Right atrium auricular region (tissue), 2 donors: Measurements from ENCODE around the gene CSF3. TPM values are rescaled to one million over a fixed set of nuclear protein-coding genes. Genes with fewer than 3 reads are reported as not detected.

ENCODE experiments used
- DNase-seq: peaks from one replicate; pipeline ENCODE4 v3.0.0-alpha.2; 2019; ENCODE audit warnings: low spot score
- H3K27ac ChIP-seq, 2 donors: fragments of 200-600 bp; sonication (generic); 1 replicate in 1 of 2; 2 replicates in 1 of 2; pipeline ENCODE4 v1.5.1; 2016 to 2019
- H3K27me3 ChIP-seq, 2 donors: fragments of 200-600 bp; sonication (generic); one replicate each; pipeline versions ENCODE4 v1.5.1 to v1.6.0; 2017 to 2019
- H3K36me3 ChIP-seq: fragments of 200-600 bp; sonication (generic); one replicate; pipeline ENCODE4 v1.5.1; 2016
- H3K4me1 ChIP-seq, 2 donors: fragments of 200-600 bp; sonication (generic); one replicate each; pipeline versions ENCODE4 v1.5.1 to v1.6.0; 2017 to 2019
- H3K4me3 ChIP-seq, 2 donors: fragments of 200-600 bp; sonication (generic); 1 replicate in 1 of 2; 2 replicates in 1 of 2; pipeline ENCODE4 v1.5.1; 2017 to 2019; ENCODE audit warnings: mild to moderate bottlenecking in 1 of 2, moderate library complexity in 1 of 2
- H3K9me3 ChIP-seq, 2 donors: fragments of 200-600 bp; sonication (generic); one replicate each; pipeline ENCODE4 v1.5.1; 2019
- total RNA-seq, 2 donors: library from RNA; depleted of rRNA; stranded (reverse); fragments of >200 nt; gene quantifications; one replicate each; pipeline ENCODE4 v1.1.0, GENCODE V29; 2016
- TF ChIP-seq, protein P1 (sequence below), 2 donors: fragments of 200-600 bp; sonication (generic); IDR thresholded peaks; one replicate each; pipeline ENCODE4 v1.5.1; 2019; ENCODE audit warnings: antibody characterized with exemption in 2 of 2

The CSF3 gene
- total RNA-seq, 2 donors from 2014 or later, result 1.3 TPM; not detected in 1

- H3K27me3 ChIP-seq, result no peaks in the 10 kb centered on the region
- H3K4me3 ChIP-seq, result no peak overlapping the region
- peaks cover 0 to 23% of the 10 kb centered on the region in 2 donors for H3K4me1 ChIP-seq
- no peak for DNase-seq
- H3K27ac ChIP-seq, result no peak overlapping the region
- TF ChIP-seq, protein P1, sequence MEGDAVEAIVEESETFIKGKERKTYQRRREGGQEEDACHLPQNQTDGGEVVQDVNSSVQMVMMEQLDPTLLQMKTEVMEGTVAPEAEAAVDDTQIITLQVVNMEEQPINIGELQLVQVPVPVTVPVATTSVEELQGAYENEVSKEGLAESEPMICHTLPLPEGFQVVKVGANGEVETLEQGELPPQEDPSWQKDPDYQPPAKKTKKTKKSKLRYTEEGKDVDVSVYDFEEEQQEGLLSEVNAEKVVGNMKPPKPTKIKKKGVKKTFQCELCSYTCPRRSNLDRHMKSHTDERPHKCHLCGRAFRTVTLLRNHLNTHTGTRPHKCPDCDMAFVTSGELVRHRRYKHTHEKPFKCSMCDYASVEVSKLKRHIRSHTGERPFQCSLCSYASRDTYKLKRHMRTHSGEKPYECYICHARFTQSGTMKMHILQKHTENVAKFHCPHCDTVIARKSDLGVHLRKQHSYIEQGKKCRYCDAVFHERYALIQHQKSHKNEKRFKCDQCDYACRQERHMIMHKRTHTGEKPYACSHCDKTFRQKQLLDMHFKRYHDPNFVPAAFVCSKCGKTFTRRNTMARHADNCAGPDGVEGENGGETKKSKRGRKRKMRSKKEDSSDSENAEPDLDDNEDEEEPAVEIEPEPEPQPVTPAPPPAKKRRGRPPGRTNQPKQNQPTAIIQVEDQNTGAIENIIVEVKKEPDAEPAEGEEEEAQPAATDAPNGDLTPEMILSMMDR (IDR thresholded peaks at IDR 0.05), result no peak
- peaks cover 83% of the 10 kb centered on the region for H3K36me3 ChIP-seq
- H3K9me3 ChIP-seq, result no peaks in the 10 kb centered on the region
Observed at GRCh38 chr17:40025991-40026815, 11.0 kb downstream of the CSF3 start.

DNA sequence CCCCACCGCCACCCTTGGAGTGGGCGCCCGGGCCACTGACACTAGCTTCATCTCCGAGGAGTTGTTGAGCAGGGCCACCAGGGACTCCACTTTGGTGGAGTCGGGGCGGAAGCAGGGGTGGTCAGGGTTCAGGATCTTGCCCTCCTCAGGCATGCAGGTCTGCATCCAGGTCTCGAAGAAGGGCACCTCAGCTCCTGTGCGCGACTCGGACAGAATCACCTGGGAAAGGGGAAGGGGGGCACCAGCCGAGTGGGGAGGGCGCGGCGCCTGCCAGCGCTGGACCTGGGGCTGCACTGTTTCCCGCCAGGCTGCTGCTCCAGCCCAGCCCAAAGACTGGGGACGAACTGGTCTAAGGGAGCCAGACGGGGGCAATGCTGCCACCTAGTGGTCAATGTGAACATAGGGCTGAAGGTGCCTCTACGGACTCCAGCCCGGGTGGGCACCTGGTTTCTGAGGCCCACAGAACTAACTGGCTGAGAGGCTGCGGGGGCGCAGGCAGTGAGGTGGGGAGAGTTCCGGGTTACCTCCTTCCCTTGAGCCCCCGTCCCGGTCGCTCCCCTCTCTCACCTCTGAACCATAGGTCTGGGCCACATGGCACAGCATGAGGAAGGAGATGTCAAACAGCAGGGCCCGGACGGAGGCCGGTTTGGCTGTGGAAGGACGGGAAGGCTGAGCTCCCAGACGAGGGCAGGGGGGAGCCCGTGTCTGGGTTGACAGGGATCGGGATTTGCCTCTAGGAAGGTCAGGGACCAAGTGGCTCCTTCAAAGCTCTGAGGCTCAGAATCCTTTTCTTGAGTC, 11.8 kb downstream of the CSF3 start:
- no peak overlapping the region for H3K27ac ChIP-seq
- H3K27me3 ChIP-seq, result no peaks in the 10 kb centered on the region
- TF ChIP-seq, protein P1 (IDR thresholded peaks at IDR 0.05), result peak; percentile 82 to 96
- H3K9me3 ChIP-seq, result no peaks in the 10 kb centered on the region
- H3K36me3 ChIP-seq, result peaks cover 83% of the 10 kb centered on the region
- peaks cover 0 to 17% of the 10 kb centered on the region in 2 donors for H3K4me1 ChIP-seq
- no peak overlapping the region for H3K4me3 ChIP-seq
- peak; percentile 82 for DNase-seq

DNA sequence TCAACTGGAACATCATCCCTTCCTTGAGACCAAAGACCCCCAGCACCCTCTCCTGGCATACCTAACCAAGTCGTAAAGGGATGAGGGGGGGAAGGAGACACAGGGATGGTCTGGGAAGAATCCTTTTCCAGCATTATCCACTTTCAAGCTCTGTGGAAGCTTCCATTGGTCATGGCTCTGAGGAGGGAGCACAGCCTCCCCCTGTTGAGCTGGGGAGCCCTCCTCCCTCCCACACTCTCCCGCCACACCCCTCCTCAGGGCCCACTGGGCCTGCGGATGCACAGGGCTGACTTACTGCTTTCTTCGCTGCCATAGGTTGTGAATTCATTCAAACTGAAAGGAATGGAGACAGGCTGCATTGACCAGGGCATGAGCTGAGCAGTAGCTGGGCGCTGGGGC, 12.4 kb downstream of the CSF3 start:
- H3K4me3 ChIP-seq, result no peak overlapping the region
- no peaks in the 10 kb centered on the region for H3K27me3 ChIP-seq
- no peaks in the 10 kb centered on the region for H3K9me3 ChIP-seq
- H3K36me3 ChIP-seq, result peaks cover 80% of the 10 kb centered on the region
- no peak for DNase-seq
- no peak overlapping the region for H3K27ac ChIP-seq
- peaks cover 0 to 23% of the 10 kb centered on the region in 2 donors for H3K4me1 ChIP-seq
- TF ChIP-seq, protein P1 (IDR thresholded peaks at IDR 0.05), result no peak

DNA sequence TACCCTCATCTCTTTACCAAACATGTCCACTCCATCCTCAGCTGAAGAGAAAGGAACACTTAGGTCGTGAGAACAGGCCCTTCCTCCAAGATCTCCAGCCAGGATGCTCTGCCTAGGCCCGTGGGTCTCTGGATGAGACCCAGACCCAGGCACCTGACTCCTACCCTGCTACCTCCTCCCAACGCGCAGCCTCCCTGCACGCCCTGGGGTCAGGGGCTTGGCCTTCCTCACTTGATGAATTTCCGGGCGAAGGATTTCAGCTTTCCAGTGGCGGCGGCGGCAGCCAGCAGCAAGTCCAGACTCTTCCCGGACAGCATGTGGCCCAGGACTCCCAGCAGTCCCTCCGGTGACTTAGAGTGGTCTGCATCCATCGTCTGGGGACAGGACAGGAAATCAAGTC, 13.4 kb downstream of the CSF3 start:
- TF ChIP-seq, protein P1 (IDR thresholded peaks at IDR 0.05), result no peak
- peaks cover 0 to 16% of the 10 kb centered on the region in 2 donors for H3K4me1 ChIP-seq
- H3K4me3 ChIP-seq, result no peak overlapping the region
- no peak overlapping the region for H3K27ac ChIP-seq
- H3K9me3 ChIP-seq, result no peaks in the 10 kb centered on the region
- peaks cover 80% of the 10 kb centered on the region for H3K36me3 ChIP-seq
- H3K27me3 ChIP-seq, result no peaks in the 10 kb centered on the region
- no peak for DNase-seq

- Histone ChIP-seq H3K4me1 (peaks cover 0 to 13% of the 10 kb centered on the region in 2 donors), H3K27ac (no peak overlapping the region), H3K4me3 (no peak overlapping the region)
Observed at GRCh38 chr17:40031706-40032105, 16.5 kb downstream of the CSF3 start.

More at GRCh38 chr17:40031706-40032105, 16.5 kb downstream of the CSF3 start:
- Histone ChIP-seq H3K9me3 (no peaks in the 10 kb centered on the region), H3K36me3 (peaks cover 81% of the 10 kb centered on the region), H3K27me3 (no peaks in the 10 kb centered on the region)
- TF ChIP-seq, protein P1 (IDR thresholded peaks at IDR 0.05), result no peak
- no peak for DNase-seq
